ENCODE results near the gene RPP38.

The RPP38 gene

GRCh38 chr10:15097011-15097812, at the start of gene RPP38:
RPP38 (plus strand) TSS chr10:15097355; CDS start chr10:15103315, 5,960 bp downstream.
- no peak for FAIRE-seq

GRCh38 chr10:15049533-15049932, 47.6 kb upstream of the RPP38 start:
- no peak for FAIRE-seq

GRCh38 chr10:15052121-15052520, 45.0 kb upstream of the RPP38 start:
- FAIRE-seq: no peak

GRCh38 chr10:15053061-15053460, 44.1 kb upstream of the RPP38 start:
- no peak for FAIRE-seq

GRCh38 chr10:15058689-15059088, 38.5 kb upstream of the RPP38 start:
- FAIRE-seq: no peak

- no peak for FAIRE-seq
Measured at GRCh38 chr10:15059914-15060313, 37.2 kb upstream of the RPP38 start.

GRCh38 chr10:15060638-15061037, 36.5 kb upstream of the RPP38 start:
- FAIRE-seq: no peak

GRCh38 chr10:15067154-15067553, 30.0 kb upstream of the RPP38 start:
- no peak for FAIRE-seq

- no peak for FAIRE-seq
Measured at GRCh38 chr10:15068802-15069201, 28.4 kb upstream of the RPP38 start.

GRCh38 chr10:15069230-15069629, 27.9 kb upstream of the RPP38 start:
- no peak for FAIRE-seq

- FAIRE-seq: no peak
Measured at GRCh38 chr10:15072358-15072757, 24.8 kb upstream of the RPP38 start.

GRCh38 chr10:15075421-15075820, 21.7 kb upstream of the RPP38 start:
- no peak for FAIRE-seq

GRCh38 chr10:15083674-15084501, 13.3 kb upstream of the RPP38 start:
- no peak for FAIRE-seq

- FAIRE-seq: peak; percentile 63
Measured at GRCh38 chr10:15084502-15084922, 12.6 kb upstream of the RPP38 start.

GRCh38 chr10:15088428-15089261, 8.5 kb upstream of the RPP38 start, which contains the start of gene ACBD7:
ACBD7 (minus strand) TSS chr10:15088776; CDS start chr10:15088728, 48 bp downstream.
- FAIRE-seq: no peak

- FAIRE-seq: no peak
Measured at GRCh38 chr10:15091418-15091817, 5.7 kb upstream of the RPP38 start.

- no peak for FAIRE-seq
Measured at GRCh38 chr10:15092855-15093408, 4.2 kb upstream of the RPP38 start.

GRCh38 chr10:15096661-15097010, 519 bp upstream of the RPP38 start:
- no peak for FAIRE-seq

GRCh38 chr10:15099886-15100285, 2.7 kb downstream of the RPP38 start:
- no peak for FAIRE-seq

- no peak for FAIRE-seq
Measured at GRCh38 chr10:15103513-15103912, 6.4 kb downstream of the RPP38 start.

- peak; percentile 20 for FAIRE-seq
Measured at GRCh38 chr10:15106352-15107013, 9.3 kb downstream of the RPP38 start.

GRCh38 chr10:15112657-15113056, 15.5 kb downstream of the RPP38 start:
- no peak for FAIRE-seq
